IPS-18a (cell line): ENCODE measurements around the gene FKBP2.
A peak's percentile ranks its signal among the peaks of the same experiment; 100 is the strongest.

Source experiments
- H3K27ac ChIP-seq: one replicate; pipeline ENCODE4 v1.5.1; 2013; ENCODE audit warnings: low read length
- H3K27me3 ChIP-seq: one replicate; pipeline ENCODE4 v1.6.1; 2013; ENCODE audit warnings: mild to moderate bottlenecking, low read length; ENCODE audit not compliant: control insufficient read depth, insufficient read depth
- H3K36me3 ChIP-seq: one replicate; pipeline ENCODE4 v1.6.1; 2013; ENCODE audit warnings: low read depth, low read length; ENCODE audit not compliant: control insufficient read depth
- H3K4me1 ChIP-seq: one replicate; pipeline ENCODE4 v1.6.1; 2013; ENCODE audit warnings: low read depth, low read length; ENCODE audit not compliant: control insufficient read depth
- H3K4me3 ChIP-seq: one replicate; pipeline ENCODE4 v1.5.1; 2013; ENCODE audit warnings: low read length
- H3K9ac ChIP-seq: one replicate; pipeline ENCODE4 v1.6.1; 2013; ENCODE audit warnings: mild to moderate bottlenecking, low read length, moderate library complexity
- H3K9me3 ChIP-seq: one replicate; pipeline ENCODE4 v1.6.1; 2013; ENCODE audit warnings: low read depth, low read length; ENCODE audit not compliant: control insufficient read depth

The FKBP2 gene

DNA sequence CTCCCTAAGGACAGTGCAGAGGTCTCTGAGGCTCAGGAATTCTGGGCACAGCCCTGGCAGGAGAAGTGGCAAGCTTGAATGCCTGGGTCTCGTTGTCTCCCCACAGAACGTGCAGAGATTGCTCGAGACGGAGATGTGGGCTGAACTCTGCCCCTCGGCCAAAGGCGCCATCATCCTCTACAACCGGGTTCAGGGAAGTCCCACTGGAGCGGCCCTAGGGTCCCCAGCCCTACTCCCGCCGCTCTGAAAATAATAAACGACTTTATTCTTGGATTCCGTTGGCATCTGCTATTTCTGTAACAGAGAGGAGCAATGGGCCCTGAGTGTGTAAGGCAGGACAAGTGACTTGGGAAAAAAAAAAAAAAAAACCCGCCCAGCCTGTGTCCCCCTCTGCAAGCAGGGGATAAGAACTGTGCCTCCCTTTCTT, 11.1 kb upstream of the FKBP2 start:
- H3K27me3 ChIP-seq = peaks cover 24% of the 10 kb centered on the region
- no peaks in the 10 kb centered on the region for H3K36me3 ChIP-seq
- peak overlapping the region; percentile 73 for H3K4me3 ChIP-seq
- no peaks in the 10 kb centered on the region for H3K9me3 ChIP-seq
- peaks cover 4% of the 10 kb centered on the region for H3K4me1 ChIP-seq
- H3K9ac ChIP-seq = no peak overlapping the region
- H3K27ac ChIP-seq = no peak overlapping the region

DNA sequence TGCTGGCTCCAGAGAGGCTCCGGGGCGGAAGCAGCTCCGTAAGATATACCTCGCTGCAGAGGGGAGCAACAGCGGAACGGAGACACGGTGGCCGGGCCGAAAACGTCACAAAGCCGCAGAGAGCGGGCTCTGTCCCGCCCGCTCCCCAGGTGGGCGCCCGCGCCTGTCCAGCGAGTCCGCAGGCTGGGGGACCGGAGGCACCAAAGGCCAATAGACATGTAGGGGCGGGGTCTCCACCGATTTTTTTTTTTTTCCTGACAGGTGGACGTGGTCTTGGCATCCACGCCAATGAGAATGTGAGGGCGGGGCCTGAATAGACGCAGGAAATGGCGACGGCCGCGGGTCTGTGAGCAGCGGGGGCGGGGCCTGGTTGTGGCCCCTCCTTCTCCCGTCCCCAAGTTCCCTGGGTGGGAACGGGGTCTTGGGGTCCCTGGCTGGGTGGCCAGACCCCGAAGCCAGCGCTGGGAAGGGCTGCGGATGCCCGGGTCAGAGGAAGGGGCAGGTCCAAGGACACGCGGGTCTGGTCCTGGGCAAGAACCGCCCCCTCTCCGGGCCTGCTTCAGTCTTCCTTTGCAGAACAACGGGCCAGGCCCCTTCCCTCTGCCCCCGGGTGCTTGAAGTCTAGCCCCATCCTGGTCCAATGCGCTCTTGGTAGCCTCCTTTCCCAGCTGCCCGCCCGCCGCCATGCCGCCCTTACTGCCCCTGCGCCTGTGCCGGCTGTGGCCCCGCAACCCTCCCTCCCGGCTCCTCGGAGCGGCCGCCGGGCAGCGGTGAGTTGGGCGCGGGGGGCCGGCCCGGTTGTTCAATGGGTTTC, 10.5 kb upstream of the FKBP2 start, which contains the start of gene DNAJC4:
Gene DNAJC4 (plus strand): TSS at position 378 of the 814 bp plus-strand sequence. CDS start 307 bp downstream, at position 685.
- Histone ChIP-seq H3K36me3 (no peaks in the 10 kb centered on the region), H3K9me3 (no peaks in the 10 kb centered on the region), H3K4me3 (peak within 1 kb of the TSS; percentile 73), H3K27me3 (peaks cover 28% of the 10 kb centered on the region), H3K4me1 (peaks cover 4% of the 10 kb centered on the region), H3K9ac (peak within 1 kb of the TSS; percentile 47), H3K27ac (no peak within 1 kb of the TSS)

DNA sequence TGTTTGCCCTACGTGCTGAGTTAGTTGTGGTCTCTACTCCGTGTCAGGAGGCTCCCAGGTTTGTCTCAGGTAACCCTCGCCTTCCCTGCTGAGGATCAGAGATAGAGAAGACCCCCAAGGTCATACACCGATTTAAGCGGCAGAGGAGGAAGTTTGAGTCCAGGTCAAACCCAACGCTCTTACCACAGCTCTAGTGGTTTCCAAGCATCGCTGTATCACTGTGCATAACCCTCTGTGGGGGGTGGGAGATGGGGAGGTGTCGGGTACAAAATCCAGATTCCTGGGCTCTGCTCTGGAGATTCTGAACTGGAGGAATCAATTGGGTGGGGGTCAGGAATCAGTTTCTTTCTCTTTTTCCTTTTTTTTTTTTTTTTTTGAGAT, 9.9 kb upstream of the FKBP2 start:
- no peaks in the 10 kb centered on the region for H3K9me3 ChIP-seq
- peak overlapping the region; percentile 73 for H3K4me3 ChIP-seq
- no peaks in the 10 kb centered on the region for H3K36me3 ChIP-seq
- peaks cover 4% of the 10 kb centered on the region for H3K4me1 ChIP-seq
- no peak overlapping the region for H3K27ac ChIP-seq
- peaks cover 30% of the 10 kb centered on the region for H3K27me3 ChIP-seq
- H3K9ac ChIP-seq = peak overlapping the region; percentile 47

DNA sequence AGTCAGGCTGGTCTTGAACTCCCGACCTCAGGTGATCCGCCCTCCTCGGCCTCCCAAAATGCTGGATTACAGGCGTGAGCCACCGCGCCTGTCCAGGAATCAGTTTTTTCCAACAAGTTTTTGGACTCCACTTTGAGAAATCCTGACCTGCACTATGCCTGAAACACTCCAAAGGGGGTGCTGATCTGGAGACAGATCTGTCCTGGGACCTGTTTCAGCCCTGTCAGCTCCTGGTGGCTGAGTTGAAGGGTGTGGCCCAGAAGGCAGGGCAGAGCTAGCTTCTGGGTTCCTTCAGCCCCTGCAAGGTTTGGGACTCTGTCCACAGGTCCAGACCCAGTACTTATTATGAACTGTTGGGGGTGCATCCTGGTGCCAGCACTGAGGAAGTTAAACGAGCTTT, 9.3 kb upstream of the FKBP2 start:
- no peak overlapping the region for H3K9ac ChIP-seq
- H3K4me1 ChIP-seq = peaks cover 4% of the 10 kb centered on the region
- H3K27me3 ChIP-seq = peaks cover 30% of the 10 kb centered on the region
- no peaks in the 10 kb centered on the region for H3K9me3 ChIP-seq
- H3K36me3 ChIP-seq = no peaks in the 10 kb centered on the region
- no peak overlapping the region for H3K4me3 ChIP-seq
- no peak overlapping the region for H3K27ac ChIP-seq

DNA sequence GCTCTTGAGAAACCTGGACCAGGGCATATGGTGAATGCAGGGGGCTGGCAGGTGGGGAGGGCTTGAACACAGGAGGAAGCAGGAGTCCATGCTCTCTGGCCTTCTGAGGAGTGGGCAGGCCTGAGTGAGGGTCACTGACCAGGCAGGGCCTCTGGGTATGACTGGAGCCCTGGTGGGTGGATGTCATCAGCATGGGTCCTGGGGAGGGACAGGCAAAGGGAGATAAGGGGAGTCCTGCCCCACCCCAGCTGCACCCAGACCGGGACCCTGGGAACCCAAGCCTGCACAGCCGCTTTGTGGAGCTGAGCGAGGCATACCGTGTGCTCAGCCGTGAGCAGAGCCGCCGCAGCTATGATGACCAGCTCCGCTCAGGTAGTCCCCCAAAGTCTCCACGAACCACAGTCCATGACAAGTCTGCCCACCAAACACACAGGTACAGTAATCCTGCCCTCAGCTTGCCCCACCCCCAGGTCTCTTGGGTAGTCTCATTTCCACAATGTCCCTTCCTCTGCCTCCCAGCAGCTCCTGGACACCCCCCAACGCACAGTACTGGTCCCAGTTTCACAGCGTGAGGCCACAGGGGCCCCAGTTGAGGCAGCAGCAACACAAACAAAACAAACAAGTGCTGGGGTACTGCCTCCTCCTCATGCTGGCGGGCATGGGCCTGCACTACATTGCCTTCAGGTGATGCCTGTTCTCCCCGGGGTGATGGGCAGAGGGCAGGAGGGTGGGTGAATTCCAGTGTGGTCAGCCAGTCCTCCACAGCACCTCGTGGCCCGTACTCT, 8.5 kb upstream of the FKBP2 start:
- Histone ChIP-seq H3K27ac (no peak overlapping the region), H3K27me3 (peaks cover 30% of the 10 kb centered on the region), H3K4me1 (peaks cover 4% of the 10 kb centered on the region), H3K9me3 (no peaks in the 10 kb centered on the region), H3K36me3 (no peaks in the 10 kb centered on the region), H3K4me3 (no peak overlapping the region), H3K9ac (no peak overlapping the region)

DNA sequence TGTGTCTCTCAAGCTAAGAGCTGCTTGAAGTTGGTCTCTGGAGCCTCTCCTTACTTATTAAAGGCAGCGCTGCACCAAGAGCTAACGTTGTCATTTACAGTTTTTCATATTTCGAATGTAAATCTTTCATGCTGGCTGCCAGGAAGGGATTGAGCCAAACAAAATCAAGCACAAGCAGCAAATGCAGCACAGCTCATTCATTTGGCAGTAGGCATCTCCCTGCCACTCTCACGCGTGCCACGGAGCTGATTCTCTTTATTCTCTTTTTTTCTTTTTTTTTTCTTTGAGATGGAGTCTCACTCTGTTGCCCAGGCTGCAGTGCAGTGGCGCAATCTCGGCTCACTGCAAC, 8.0 kb upstream of the FKBP2 start:
- no peak overlapping the region for H3K4me3 ChIP-seq
- no peak overlapping the region for H3K9ac ChIP-seq
- H3K9me3 ChIP-seq = no peaks in the 10 kb centered on the region
- H3K27me3 ChIP-seq = peaks cover 30% of the 10 kb centered on the region
- H3K27ac ChIP-seq = no peak overlapping the region
- no peaks in the 10 kb centered on the region for H3K36me3 ChIP-seq
- peaks cover 4% of the 10 kb centered on the region for H3K4me1 ChIP-seq

DNA sequence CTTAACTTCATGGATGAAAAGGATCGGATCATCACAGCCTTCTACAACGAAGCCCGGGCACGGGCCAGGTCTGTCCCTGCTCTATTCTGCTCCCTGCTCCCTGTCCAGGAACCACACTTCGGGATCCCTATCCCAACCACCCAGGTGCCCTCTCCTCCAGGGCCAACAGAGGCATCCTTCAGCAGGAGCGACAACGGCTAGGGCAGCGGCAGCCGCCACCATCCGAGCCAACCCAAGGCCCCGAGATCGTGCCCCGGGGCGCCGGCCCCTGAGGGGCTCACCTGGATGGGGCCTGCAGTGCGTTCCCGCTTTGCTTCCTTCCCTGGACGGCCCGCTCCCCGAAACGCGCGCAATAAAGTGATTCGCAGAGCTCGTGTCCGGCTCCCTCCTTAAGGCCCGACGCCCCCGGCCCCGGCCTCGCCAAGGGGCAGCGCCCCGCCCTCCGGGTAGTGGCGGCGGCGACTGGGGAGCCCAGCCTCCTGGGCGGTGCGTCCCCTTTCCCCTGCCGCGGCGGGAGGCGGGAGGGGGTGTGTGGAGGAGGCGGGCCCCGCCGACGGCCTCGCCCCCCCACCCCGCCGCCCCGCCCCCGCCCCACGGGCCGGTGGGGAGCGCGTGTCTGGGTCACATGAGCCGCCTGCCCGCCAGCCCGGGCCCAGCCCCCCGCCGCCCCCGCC, 6.8 kb upstream of the FKBP2 start, which contains the start of gene VEGFB:
Gene VEGFB (plus strand): TSS at position 672 of the 674 bp plus-strand sequence. CDS start 250 bp downstream, outside the sequence.
- peaks cover 4% of the 10 kb centered on the region for H3K4me1 ChIP-seq
- H3K9ac ChIP-seq = peak within 1 kb of the TSS; percentile 6
- no peaks in the 10 kb centered on the region for H3K36me3 ChIP-seq
- no peak within 1 kb of the TSS for H3K27ac ChIP-seq
- H3K27me3 ChIP-seq = peaks cover 30% of the 10 kb centered on the region
- H3K4me3 ChIP-seq = peak within 1 kb of the TSS; percentile 56
- H3K9me3 ChIP-seq = no peaks in the 10 kb centered on the region

DNA sequence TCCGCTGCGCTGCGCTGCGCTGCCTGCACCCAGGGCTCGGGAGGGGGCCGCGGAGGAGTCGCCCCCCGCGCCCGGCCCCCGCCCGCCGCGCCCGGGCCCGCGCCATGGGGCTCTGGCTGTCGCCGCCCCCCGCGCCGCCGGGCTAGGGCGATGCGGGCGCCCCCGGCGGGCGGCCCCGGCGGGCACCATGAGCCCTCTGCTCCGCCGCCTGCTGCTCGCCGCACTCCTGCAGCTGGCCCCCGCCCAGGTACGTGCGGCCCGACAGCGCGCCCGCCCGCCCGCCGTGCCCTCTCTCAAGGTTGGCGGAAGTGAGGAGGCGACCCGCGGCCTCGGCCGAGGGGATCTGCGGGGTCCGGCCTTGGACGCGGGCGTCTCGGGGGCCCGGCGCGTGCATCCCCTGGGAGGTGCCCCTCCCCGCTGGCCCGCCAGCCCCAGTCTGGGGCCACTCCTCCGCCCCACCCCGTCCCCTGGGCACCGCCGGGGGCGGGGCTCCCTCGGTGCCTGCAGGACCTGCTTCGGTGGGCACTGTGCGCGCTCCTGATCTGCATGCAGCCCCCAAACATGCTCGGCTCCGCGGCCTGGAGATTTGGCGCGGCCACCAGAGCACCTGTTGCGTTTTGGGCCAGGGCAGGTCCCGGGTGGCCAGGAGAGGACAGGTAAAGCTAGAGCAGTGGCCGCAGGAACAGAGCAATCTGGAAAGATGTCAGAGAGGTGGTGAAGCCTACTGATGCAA, 6.1 kb upstream of the FKBP2 start:
- Histone ChIP-seq H3K27me3 (peaks cover 30% of the 10 kb centered on the region), H3K9me3 (no peaks in the 10 kb centered on the region), H3K9ac (no peak overlapping the region), H3K4me3 (peak overlapping the region; percentile 53), H3K4me1 (peaks cover 4% of the 10 kb centered on the region), H3K27ac (no peak overlapping the region), H3K36me3 (no peaks in the 10 kb centered on the region)

DNA sequence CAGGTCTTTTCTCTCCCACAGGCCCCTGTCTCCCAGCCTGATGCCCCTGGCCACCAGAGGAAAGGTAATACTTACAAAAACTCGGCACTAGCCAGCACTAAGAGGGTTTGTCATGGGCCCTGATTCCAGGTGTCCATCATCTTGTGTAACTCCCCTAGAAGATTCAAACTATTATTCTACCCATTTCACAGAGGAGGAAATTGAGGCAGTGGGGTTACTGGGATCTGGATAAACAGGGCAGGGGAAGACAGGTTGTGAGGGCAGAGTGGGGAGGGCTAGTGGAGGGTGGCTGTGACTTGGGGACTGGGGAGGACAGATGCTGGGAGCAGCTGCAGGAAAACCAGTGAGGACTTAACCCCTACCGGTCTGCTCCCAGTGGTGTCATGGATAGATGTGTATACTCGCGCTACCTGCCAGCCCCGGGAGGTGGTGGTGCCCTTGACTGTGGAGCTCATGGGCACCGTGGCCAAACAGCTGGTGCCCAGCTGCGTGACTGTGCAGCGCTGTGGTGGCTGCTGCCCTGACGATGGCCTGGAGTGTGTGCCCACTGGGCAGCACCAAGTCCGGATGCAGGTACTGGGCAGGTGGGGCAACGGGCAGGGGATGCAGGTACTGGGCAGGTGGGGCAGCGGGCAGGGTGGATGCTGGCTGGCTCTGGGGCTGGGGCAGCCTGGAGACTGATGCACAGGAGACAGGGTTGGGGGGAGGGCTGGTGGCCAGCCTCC, 5.3 kb upstream of the FKBP2 start:
- Histone ChIP-seq H3K4me3 (peak overlapping the region; percentile 53), H3K27ac (no peak overlapping the region), H3K27me3 (peaks cover 30% of the 10 kb centered on the region), H3K9me3 (no peaks in the 10 kb centered on the region), H3K9ac (no peak overlapping the region), H3K4me1 (peaks cover 4% of the 10 kb centered on the region), H3K36me3 (no peaks in the 10 kb centered on the region)

DNA sequence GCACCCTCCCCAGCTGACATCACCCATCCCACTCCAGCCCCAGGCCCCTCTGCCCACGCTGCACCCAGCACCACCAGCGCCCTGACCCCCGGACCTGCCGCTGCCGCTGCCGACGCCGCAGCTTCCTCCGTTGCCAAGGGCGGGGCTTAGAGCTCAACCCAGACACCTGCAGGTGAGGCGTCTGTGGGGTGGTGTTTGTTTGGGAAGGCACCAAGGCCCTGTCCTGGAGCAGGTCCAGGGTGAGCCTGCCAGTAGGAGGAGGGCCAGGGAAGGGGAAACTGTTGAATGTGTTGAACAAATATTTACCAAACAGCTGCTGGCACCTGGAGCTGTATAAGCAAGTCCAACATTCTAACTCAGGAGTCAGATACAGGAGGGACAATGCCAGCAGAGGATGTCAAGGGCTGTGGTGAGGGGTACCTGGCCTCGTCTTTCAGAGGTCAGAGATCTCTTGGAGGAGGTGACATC, 3.4 kb upstream of the FKBP2 start:
- Histone ChIP-seq H3K9me3 (no peaks in the 10 kb centered on the region), H3K4me1 (no peaks in the 10 kb centered on the region), H3K9ac (no peak overlapping the region), H3K36me3 (no peaks in the 10 kb centered on the region), H3K27ac (no peak overlapping the region), H3K4me3 (no peak overlapping the region), H3K27me3 (peaks cover 21% of the 10 kb centered on the region)
